Duodenal mucosa (tissue), 2 donors: Measurements from ENCODE around the gene DCX.

Source experiments
- H3K27ac ChIP-seq: one replicate; pipeline ENCODE4 v1.7.0; 2013; ENCODE audit warnings: low read depth, low read length
- H3K27me3 ChIP-seq, 2 donors: one replicate each; pipeline ENCODE4 v1.7.0; 2013; ENCODE audit warnings: low read length in 2 of 2, control low read depth in 1 of 2; ENCODE audit not compliant: insufficient read depth in 2 of 2, control insufficient read depth in 1 of 2
- H3K36me3 ChIP-seq, 2 donors: one replicate each; pipeline ENCODE4 v1.7.0; 2013; ENCODE audit warnings: low read length in 2 of 2, control low read depth in 1 of 2; ENCODE audit not compliant: insufficient read depth in 2 of 2, control insufficient read depth in 1 of 2
- H3K4me1 ChIP-seq, 2 donors: one replicate each; pipeline ENCODE4 v1.7.0; 2013; ENCODE audit warnings: low read length in 2 of 2, control low read depth in 1 of 2; ENCODE audit not compliant: insufficient read depth in 2 of 2, control insufficient read depth in 1 of 2
- H3K4me3 ChIP-seq, 2 donors: one replicate each; pipeline ENCODE4 v1.7.0; 2013; ENCODE audit warnings: low read length in 2 of 2, low read depth in 1 of 2
- H3K9ac ChIP-seq, 2 donors: one replicate each; pipeline ENCODE4 v1.7.0; 2013; ENCODE audit warnings: low read length in 2 of 2, low read depth in 1 of 2
- H3K9me3 ChIP-seq, 2 donors: one replicate each; pipeline ENCODE4 v1.7.0; 2013; ENCODE audit warnings: low read length in 2 of 2, control low read depth in 1 of 2; ENCODE audit not compliant: control insufficient read depth in 1 of 2

DCX gene

DNA sequence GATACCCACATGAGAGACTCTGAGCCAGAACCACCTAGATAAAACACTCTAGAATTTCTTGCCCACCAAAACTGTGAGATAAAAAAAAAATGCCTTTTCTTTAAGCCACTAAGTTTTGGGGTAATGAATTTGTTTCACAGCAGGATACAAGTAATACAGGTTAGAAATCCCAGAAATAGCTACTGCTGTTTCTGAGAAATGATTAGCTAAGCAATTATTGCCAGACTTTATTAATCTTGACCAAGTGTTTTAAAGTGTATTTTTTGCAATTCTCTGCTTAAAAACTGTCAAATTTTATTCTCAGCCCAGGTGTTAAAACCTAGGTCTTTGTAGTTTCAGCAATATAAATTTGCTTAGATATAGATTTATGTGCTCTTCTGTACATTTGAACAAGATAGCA, 83.1 kb downstream of the DCX start:
- no peak overlapping the region for H3K4me3 ChIP-seq
- no peaks in the 10 kb centered on the region for H3K9me3 ChIP-seq
- no peak overlapping the region for H3K9ac ChIP-seq
- no peak overlapping the region for H3K27ac ChIP-seq
- no peaks in the 10 kb centered on the region for H3K4me1 ChIP-seq
- no peaks in the 10 kb centered on the region for H3K36me3 ChIP-seq
- no peaks in the 10 kb centered on the region for H3K27me3 ChIP-seq

DNA sequence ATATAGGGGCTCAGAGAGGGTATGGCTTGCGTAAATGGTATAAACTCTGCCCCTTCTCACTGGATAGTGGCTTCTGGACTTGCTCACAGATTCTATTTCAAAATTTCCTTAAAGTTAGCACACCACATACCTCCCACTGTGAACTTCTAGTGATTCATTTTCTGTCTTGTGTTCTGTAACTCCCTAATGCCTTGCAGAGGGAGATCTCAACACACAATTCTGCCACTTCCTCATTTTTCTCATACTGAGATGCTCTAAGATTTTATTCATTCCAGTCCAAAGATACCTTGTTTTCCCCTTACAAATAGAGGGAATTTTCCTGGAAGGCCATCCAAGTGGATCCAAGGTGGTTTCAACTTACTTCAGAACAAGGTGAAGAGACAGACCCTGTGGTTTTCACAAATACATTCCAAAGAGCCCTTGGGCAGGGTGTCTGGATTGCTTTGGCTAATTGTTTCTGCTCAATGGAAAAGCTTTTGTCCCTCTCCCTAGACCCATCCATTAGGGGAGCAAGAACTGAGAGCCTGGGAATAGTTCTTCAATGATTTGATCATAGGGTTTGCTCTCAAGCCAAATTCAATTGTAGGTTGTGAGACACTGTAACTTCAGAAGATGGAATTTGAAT, 89.6 kb downstream of the DCX start:
- Histone ChIP-seq H3K4me3 (no peak overlapping the region), H3K4me1 (no peaks in the 10 kb centered on the region), H3K9ac (no peak overlapping the region), H3K9me3 (no peaks in the 10 kb centered on the region), H3K27ac (no peak overlapping the region), H3K27me3 (no peaks in the 10 kb centered on the region), H3K36me3 (no peaks in the 10 kb centered on the region)

DNA sequence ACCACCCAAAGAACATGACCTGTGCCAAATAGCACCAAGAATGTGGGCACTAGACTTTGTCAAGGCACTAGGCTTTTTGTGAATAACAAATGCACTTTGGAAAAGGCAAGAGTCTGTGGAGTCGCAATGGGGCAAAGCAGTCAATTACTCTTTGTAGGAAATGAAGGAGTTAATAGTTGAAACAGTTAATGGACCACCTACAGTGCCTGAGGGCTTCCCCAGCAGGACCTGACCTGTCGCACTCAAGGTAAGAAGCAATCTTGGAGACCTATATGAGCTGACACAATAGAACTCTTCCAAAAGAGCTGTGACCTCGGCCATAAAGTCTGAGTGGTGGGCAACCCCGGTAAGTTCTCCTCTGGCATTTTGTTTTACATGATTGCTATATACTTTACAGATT, 92.5 kb downstream of the DCX start:
- no peaks in the 10 kb centered on the region for H3K27me3 ChIP-seq
- H3K9ac ChIP-seq = no peak overlapping the region
- H3K36me3 ChIP-seq = no peaks in the 10 kb centered on the region
- H3K9me3 ChIP-seq = no peaks in the 10 kb centered on the region
- no peaks in the 10 kb centered on the region for H3K4me1 ChIP-seq
- H3K27ac ChIP-seq = no peak overlapping the region
- H3K4me3 ChIP-seq = no peak overlapping the region

DNA sequence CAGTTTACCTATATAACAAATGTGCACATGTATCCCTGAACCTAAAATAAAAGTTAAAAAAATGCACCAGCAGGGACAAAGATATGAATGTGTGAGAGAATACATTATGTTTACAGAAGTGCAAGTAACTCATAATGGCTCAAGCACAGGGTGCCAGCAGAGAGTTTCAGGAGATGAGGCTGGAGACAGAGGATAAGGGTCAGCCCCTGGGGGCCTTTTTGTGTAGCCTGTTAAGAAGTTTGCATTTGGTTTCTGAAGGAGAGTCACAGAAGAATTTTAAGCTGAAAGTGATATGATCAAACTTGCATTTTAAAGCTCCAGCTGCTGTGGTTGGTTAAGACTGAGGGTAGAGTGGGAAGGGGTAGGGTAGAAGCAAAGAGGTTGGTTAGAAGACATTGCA, 93.1 kb downstream of the DCX start:
- H3K9ac ChIP-seq = no peak overlapping the region
- H3K27me3 ChIP-seq = no peaks in the 10 kb centered on the region
- no peak overlapping the region for H3K4me3 ChIP-seq
- H3K36me3 ChIP-seq = no peaks in the 10 kb centered on the region
- no peaks in the 10 kb centered on the region for H3K9me3 ChIP-seq
- no peak overlapping the region for H3K27ac ChIP-seq
- no peaks in the 10 kb centered on the region for H3K4me1 ChIP-seq

DNA sequence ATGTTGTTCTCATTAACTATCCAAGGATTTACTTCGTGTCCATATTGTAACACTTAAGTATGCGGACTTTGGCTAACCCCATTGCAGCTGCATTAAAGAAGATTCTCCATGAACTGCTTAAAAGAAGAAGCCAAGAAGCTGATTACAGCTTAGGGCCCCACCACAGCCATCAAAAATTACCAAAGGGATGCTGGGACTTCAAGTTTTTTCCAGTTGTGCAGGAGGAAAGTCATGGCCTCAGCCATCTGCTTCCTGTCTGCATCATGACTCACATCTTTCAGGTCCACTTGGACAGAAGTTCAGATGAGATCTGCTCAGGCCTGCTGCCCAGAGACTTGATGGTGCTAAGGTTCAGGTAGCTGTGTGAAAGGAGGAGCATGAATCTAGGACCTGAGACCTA, 102.9 kb downstream of the DCX start:
- Histone ChIP-seq H3K4me3 (no peak overlapping the region), H3K9ac (no peak overlapping the region), H3K36me3 (no peaks in the 10 kb centered on the region), H3K27me3 (no peaks in the 10 kb centered on the region), H3K27ac (no peak overlapping the region), H3K4me1 (no peaks in the 10 kb centered on the region), H3K9me3 (no peaks in the 10 kb centered on the region)

DNA sequence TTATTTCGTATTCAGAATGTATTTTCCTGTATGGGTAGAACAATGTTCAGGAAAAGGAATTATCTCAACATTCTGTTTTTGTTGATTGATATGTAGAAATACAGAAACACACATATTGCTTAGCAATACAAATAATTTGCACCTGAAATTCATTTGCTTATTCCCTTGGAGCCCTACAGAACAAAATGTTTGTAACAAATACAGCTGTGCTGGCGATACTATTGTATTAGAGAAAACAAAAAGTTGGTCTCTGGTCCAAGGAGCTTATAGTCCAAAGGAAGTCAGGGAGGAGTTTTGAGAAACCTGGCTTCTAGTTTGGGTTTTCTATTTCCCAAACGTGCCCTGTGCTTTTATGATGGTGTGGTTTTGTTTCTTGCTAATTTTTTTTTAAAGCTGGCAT, 104.0 kb downstream of the DCX start:
- no peak overlapping the region for H3K9ac ChIP-seq
- no peak overlapping the region for H3K4me3 ChIP-seq
- no peak overlapping the region for H3K27ac ChIP-seq
- H3K9me3 ChIP-seq = no peaks in the 10 kb centered on the region
- no peaks in the 10 kb centered on the region for H3K36me3 ChIP-seq
- H3K4me1 ChIP-seq = no peaks in the 10 kb centered on the region
- no peaks in the 10 kb centered on the region for H3K27me3 ChIP-seq

DNA sequence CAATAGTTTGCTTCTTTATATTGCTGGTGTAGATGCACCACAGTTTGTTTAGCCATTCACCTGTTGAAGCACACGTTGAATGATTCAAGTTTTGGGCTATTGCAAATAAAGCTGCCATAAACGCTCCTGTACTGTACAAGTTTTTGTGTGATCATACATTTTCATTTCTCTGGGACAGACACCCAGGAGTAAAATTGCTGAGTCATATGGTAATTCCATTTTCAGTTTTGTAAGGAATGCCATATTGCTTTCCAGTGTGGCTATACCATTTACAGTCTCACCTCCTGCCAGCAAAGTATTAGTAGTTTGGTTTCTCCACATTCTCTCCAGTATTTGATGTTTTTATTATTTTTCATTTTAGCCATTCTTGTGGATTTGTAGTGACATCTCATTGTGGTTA, 109.7 kb downstream of the DCX start:
- Histone ChIP-seq H3K27me3 (no peaks in the 10 kb centered on the region), H3K36me3 (no peaks in the 10 kb centered on the region), H3K4me1 (no peaks in the 10 kb centered on the region), H3K9ac (no peak overlapping the region), H3K27ac (no peak overlapping the region), H3K9me3 (no peaks in the 10 kb centered on the region), H3K4me3 (no peak overlapping the region)

DNA sequence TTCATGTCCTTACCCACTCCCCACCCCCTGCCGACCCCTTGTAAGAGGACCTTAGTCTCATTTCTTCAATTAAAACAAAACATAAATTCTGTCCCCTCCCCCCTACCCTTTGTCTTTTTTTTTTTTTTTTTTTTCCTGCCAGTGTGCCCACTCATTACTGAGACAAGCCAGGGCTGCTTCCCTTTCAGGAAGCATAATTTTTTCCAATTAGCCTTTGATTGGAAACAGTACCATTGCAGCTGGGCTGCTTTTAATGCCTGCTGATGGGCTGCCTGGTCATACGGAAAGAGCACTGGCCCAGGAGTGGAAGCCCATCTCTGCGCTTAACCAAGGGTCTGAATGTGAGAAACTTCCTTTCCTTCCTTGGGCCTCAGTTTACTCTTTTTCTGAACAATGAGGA, 123.2 kb downstream of the DCX start:
- Histone ChIP-seq H3K9me3 (no peaks in the 10 kb centered on the region), H3K4me1 (no peaks in the 10 kb centered on the region), H3K9ac (no peak overlapping the region), H3K27me3 (no peaks in the 10 kb centered on the region), H3K27ac (no peak overlapping the region), H3K36me3 (no peaks in the 10 kb centered on the region), H3K4me3 (no peak overlapping the region)

DNA sequence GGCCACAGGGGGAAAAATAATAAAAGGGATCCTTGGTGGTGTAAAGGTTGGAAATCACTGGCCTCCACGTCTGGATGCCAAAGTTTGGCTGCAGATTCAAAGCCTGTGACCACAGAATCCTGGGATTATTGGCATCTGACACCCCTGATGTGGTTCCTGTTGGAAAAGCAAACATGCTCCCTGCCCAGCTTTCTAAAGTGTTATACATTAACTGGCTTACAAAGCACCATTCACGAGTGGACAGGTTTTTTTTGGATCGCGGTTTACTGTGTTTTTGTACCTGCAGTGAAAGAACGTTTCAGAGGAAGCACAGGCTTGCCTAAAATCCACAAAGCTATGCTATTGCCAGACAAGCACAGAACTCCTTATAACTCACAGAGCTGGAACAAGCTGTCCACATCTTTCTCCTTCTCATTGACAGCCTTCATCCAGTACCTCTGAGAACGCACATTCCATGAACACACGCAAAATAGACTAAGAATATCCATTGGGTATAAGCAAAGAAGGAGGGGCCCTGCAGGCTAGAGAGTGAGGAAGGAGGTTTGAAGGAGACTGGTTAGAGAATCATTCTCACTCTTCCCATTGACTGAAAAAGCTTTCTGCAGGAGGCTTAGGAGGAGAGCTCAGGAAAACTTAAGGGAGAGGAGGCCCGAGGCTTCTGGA, 127.2 kb downstream of the DCX start:
- Histone ChIP-seq H3K9me3 (no peaks in the 10 kb centered on the region), H3K27me3 (no peaks in the 10 kb centered on the region), H3K27ac (no peak overlapping the region), H3K4me1 (no peaks in the 10 kb centered on the region), H3K36me3 (no peaks in the 10 kb centered on the region), H3K4me3 (no peak overlapping the region), H3K9ac (no peak overlapping the region)

DNA sequence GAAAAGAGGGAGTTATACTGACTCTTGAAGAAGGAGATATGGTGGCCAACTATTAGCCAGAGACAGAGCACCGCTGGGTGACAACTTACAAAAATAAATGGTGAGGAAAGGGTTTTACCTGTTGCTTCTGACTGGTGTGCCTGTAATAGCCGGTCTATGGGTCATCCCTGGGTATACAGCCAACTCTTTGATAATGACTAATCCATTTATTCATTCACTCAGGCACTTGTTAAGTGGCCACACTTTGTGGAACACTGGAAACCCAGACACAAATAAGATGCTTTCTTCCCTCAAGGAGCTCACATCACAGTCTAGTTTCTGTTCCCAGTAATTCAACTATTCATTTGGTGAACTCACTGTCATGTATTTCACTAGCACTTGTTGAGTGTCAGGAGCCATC, 128.5 kb downstream of the DCX start:
- no peaks in the 10 kb centered on the region for H3K27me3 ChIP-seq
- H3K9ac ChIP-seq = no peak overlapping the region
- H3K9me3 ChIP-seq = no peaks in the 10 kb centered on the region
- no peaks in the 10 kb centered on the region for H3K36me3 ChIP-seq
- H3K4me1 ChIP-seq = no peaks in the 10 kb centered on the region
- H3K27ac ChIP-seq = no peak overlapping the region
- no peak overlapping the region for H3K4me3 ChIP-seq
